Upper lobe of left lung (tissue), 6 donors: ENCODE measurements around the gene TAB3. TPM values are rescaled to one million over a fixed set of nuclear protein-coding genes. Genes with fewer than 3 reads are reported as not detected.
"Not testable (repeated sequence)": the region's sequence is repeated elsewhere in the genome, so short reads cannot be mapped to it uniquely, and the experiment has no call there.

Experiments
- ATAC-seq, 2 donors: fragments of 200-7000 bp; cut with Tn5 transposase; one replicate each; pipeline ENCODE4 v1.9.1; 2022; ENCODE audit warnings: mild to moderate bottlenecking in 2 of 2, moderate library complexity in 2 of 2; ENCODE audit not compliant: low FRiP score in 2 of 2
- DNase-seq, 2 donors: peaks; one replicate each; pipeline ENCODE4 v3.0.0-alpha.2; 2019 to 2020
- H3K27ac ChIP-seq, 4 donors: fragments of 200-600 bp; sonication (generic); one replicate each; pipeline ENCODE4 v1.5.1; 2016 to 2019
- H3K27me3 ChIP-seq, 4 donors: fragments of 200-600 bp; sonication (generic); one replicate each; pipeline ENCODE4 v1.5.1; 2017 to 2019
- H3K36me3 ChIP-seq, 4 donors: fragments of 200-600 bp; sonication (generic); one replicate each; pipeline ENCODE4 v1.5.1; 2016 to 2019
- H3K4me1 ChIP-seq, 4 donors: fragments of 200-600 bp; sonication (generic); one replicate each; pipeline ENCODE4 v1.5.1; 2018 to 2019
- H3K4me3 ChIP-seq, 4 donors: fragments of 200-600 bp; sonication (generic); one replicate each; pipeline ENCODE4 v1.5.1; 2017 to 2019; ENCODE audit warnings: mild to moderate bottlenecking in 2 of 4, moderate library complexity in 1 of 4
- H3K9me3 ChIP-seq, 4 donors: fragments of 200-600 bp; sonication (generic); one replicate each; pipeline ENCODE4 v1.5.1; 2018 to 2019
- EP300 ChIP-seq, 4 donors: sonication (generic); formaldehyde crosslinking; IDR thresholded peaks; one replicate each; pipeline ENCODE4 v1.5.1; 2017; ENCODE audit warnings: antibody characterized with exemption in 4 of 4, control low read depth in 2 of 4
- POLR2A ChIP-seq, 4 donors: fragments of 450-650 bp; IDR thresholded peaks; one replicate each; pipeline ENCODE4 v1.5.1; 2016 to 2017; ENCODE audit warnings: antibody characterized with exemption in 4 of 4, mild to moderate bottlenecking in 2 of 4
- POLR2AphosphoS5 ChIP-seq, 2 donors: sonication (generic); formaldehyde crosslinking; IDR thresholded peaks; one replicate each; pipeline ENCODE4 v1.5.1; 2017; ENCODE audit warnings: antibody characterized with exemption in 2 of 2
- WGBS, 2 donors: methylation state at CpG; one replicate each; pipeline ENCODE4 v1.1.5; 2017 to 2018; 5-methylcytosine and 5-hydroxymethylcytosine counted together
- total RNA-seq, 6 donors: library from RNA; depleted of rRNA in 4 of 6; stranded (reverse); fragments of >200 nt in 4 of 6; gene quantifications; one replicate each; pipeline versions ENCODE4 v1.1.0 to v1.2.1, GENCODE V29; 2016 to 2021
- TF ChIP-seq, protein P1 (sequence below), 6 experiments: fragments of 450-650 bp in 4 of 6; fragments of 200-600 bp in 2 of 6; sonication (generic) in 2 of 6; IDR thresholded peaks; one replicate each; pipeline ENCODE4 v1.5.1; 2016 to 2019; ENCODE audit warnings: antibody characterized with exemption in 6 of 6
- donor health status: DM: no; HTN: no; CAD: no; lungs with moderate emphysema.
- donor health status: DM: no; HTN: yes; CAD: no; lungs with severe emphysema.

Gene TAB3
- total RNA-seq, 6 donors from 2014 or later: 13.5 to 42.1 (median 18.8) TPM

DNA sequence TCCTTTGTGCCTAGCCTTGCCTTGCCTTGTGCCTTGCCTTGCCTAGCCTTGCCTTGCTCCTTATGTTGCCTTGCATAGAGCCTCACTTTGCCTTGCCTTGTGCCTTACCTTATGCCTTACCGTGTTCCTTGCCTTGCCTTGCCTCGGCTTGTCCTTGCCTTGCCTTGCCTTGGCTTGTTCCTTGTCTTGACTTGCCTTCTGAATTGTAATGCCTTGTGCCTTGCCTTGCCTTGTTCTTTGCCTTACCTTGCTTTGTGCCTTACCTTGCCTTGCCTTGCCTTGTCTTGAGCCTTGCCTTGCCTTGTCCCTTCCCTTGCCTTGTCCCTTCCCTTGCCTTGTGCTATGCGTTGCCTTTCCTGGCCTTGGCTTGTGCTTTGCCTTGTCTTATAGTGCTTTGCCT, 90.2 kb downstream of the TAB3 start:
- no peaks in the 10 kb centered on the region for H3K9me3 ChIP-seq
- H3K4me1 ChIP-seq: no peaks in the 10 kb centered on the region
- ATAC-seq: no peak
- no peak overlapping the region for H3K4me3 ChIP-seq
- DNase-seq: no peak
- H3K27ac ChIP-seq: no peak overlapping the region
- H3K36me3 ChIP-seq: no peaks in the 10 kb centered on the region
- H3K27me3 ChIP-seq: no peaks in the 10 kb centered on the region
- 88 to 94% methylated on average over 3 of the region's 3 CpGs for WGBS, 2 donors
- TF ChIP-seq, protein P1, sequence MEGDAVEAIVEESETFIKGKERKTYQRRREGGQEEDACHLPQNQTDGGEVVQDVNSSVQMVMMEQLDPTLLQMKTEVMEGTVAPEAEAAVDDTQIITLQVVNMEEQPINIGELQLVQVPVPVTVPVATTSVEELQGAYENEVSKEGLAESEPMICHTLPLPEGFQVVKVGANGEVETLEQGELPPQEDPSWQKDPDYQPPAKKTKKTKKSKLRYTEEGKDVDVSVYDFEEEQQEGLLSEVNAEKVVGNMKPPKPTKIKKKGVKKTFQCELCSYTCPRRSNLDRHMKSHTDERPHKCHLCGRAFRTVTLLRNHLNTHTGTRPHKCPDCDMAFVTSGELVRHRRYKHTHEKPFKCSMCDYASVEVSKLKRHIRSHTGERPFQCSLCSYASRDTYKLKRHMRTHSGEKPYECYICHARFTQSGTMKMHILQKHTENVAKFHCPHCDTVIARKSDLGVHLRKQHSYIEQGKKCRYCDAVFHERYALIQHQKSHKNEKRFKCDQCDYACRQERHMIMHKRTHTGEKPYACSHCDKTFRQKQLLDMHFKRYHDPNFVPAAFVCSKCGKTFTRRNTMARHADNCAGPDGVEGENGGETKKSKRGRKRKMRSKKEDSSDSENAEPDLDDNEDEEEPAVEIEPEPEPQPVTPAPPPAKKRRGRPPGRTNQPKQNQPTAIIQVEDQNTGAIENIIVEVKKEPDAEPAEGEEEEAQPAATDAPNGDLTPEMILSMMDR (IDR thresholded peaks at IDR 0.05): no peak
- no peak for TF ChIP-seq POLR2A (IDR thresholded peaks at IDR 0.05)
- TF ChIP-seq EP300 (IDR thresholded peaks at IDR 0.05): no peak
- no peak for TF ChIP-seq POLR2AphosphoS5 (IDR thresholded peaks at IDR 0.05)

DNA sequence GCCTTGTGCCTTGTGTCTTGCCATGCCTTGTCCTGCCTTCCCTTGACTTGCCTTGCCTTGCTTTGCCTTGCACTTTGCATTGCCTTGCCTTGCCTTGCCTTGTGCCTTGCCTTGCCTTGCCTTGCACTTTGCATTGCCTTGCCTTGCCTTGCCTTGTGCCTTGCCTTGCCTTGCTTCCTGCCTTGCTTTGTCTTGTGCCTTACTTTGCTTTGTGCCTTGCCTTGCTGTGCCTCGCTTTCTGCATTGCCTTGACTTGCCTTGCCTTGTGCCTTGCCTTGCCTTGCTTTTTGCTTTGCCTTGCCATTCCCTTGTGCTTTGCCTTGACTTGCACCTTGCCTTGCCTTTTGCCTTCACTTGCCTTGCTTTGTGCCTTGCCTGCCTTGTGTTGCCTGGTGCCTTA, 91.8 kb downstream of the TAB3 start:
- not testable (repeated sequence) for H3K4me1 ChIP-seq, ATAC-seq, H3K36me3 ChIP-seq, H3K9me3 ChIP-seq, H3K4me3 ChIP-seq, H3K27ac ChIP-seq, H3K27me3 ChIP-seq, DNase-seq
- 80 to 100% methylated on average over 1 of the region's 1 CpG for WGBS, 2 donors

GRCh38 chrX:30795981-30796958, 92.8 kb downstream of the TAB3 start:
- Histone ChIP-seq H3K9me3 (no peaks in the 10 kb centered on the region), H3K4me1 (no peaks in the 10 kb centered on the region), H3K36me3 (no peaks in the 10 kb centered on the region), H3K4me3 (no peak overlapping the region), H3K27ac (no peak overlapping the region), H3K27me3 (no peaks in the 10 kb centered on the region)
- ATAC-seq (no peak), DNase-seq (no peak)
- WGBS, 2 donors: 74 to 88% methylated on average over 6 of the region's 6 CpGs
- TF ChIP-seq POLR2A (IDR thresholded peaks at IDR 0.05) (no peak), POLR2AphosphoS5 (IDR thresholded peaks at IDR 0.05) (no peak), EP300 (IDR thresholded peaks at IDR 0.05) (no peak)
- TF ChIP-seq, protein P1 (IDR thresholded peaks at IDR 0.05): no peak

DNA sequence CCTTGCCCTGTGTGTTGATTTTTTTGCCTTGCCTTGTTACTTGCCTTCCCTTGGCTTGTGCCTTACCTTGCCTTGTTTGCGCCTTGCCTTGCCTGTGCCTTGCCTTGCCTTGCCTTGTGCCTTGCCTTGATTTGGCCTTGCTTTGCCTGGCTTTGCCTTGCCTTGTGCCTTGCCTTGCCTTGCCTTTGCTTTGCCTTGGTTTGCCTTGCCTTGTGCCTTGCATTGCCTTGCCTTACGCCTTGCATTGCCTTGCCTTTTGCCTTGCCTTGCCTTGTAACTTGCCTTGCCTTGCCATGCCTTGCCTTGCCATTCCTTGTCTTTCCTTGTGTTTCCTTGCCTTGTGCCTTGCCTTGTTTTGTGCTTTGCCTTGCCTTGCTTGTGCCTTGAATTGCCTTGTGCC, 94.6 kb downstream of the TAB3 start:
- DNase-seq (no peak), ATAC-seq (no peak)
- no peak overlapping the region for H3K27ac ChIP-seq
- no peaks in the 10 kb centered on the region for H3K27me3 ChIP-seq
- TF ChIP-seq, protein P1 (IDR thresholded peaks at IDR 0.05): no peak
- TF ChIP-seq EP300 (IDR thresholded peaks at IDR 0.05): no peak
- TF ChIP-seq POLR2A (IDR thresholded peaks at IDR 0.05): no peak
- TF ChIP-seq POLR2AphosphoS5 (IDR thresholded peaks at IDR 0.05): no peak
- no peaks in the 10 kb centered on the region for H3K4me1 ChIP-seq
- H3K36me3 ChIP-seq: no peaks in the 10 kb centered on the region
- H3K4me3 ChIP-seq: no peak overlapping the region
- WGBS, 2 donors: 82 to 84% methylated on average over 2 of the region's 2 CpGs
- no peaks in the 10 kb centered on the region for H3K9me3 ChIP-seq

- TF ChIP-seq, protein P1 (IDR thresholded peaks at IDR 0.05): no peak
- TF ChIP-seq POLR2A (IDR thresholded peaks at IDR 0.05): no peak
- TF ChIP-seq POLR2AphosphoS5 (IDR thresholded peaks at IDR 0.05): no peak
- no peak for TF ChIP-seq EP300 (IDR thresholded peaks at IDR 0.05)
- WGBS, 2 donors: 83 to 100% methylated on average over 1 of the region's 1 CpG
- Histone ChIP-seq H3K9me3 (no peaks in the 10 kb centered on the region), H3K36me3 (no peaks in the 10 kb centered on the region), H3K27me3 (no peaks in the 10 kb centered on the region), H3K4me3 (no peak overlapping the region), H3K27ac (no peak overlapping the region), H3K4me1 (no peaks in the 10 kb centered on the region)
- ATAC-seq (no peak), DNase-seq (no peak)
Measured at GRCh38 chrX:30793767-30794103, 95.3 kb downstream of the TAB3 start.
